DOHH2 (cell line): ENCODE results near the gene HOATZ.

Experiments used
- H3F3A ChIP-seq: fragments of 200-600 bp; sonication (generic), shearing (Covaris generic); 2 replicates; pipeline ENCODE4 v1.6.0; 2016; ENCODE audit warnings: antibody characterized with exemption, mild to moderate bottlenecking; ENCODE audit not compliant: control insufficient read depth, insufficient read depth
- H3K27ac ChIP-seq: fragments of 200-600 bp; sonication (generic); 2 replicates; pipeline ENCODE4 v1.5.1; 2014; ENCODE audit warnings: low read depth, mild to moderate bottlenecking, low read length, moderate library complexity
- H3K27me3 ChIP-seq: fragments of 200-600 bp; sonication (generic); 2 replicates; pipeline ENCODE4 v1.6.1; 2014; ENCODE audit warnings: mild to moderate bottlenecking, low read length, mixed read lengths; ENCODE audit not compliant: control insufficient read depth
- H3K36me3 ChIP-seq: fragments of 200-600 bp; sonication (generic); 2 replicates; pipeline ENCODE4 v1.6.1; 2014; ENCODE audit warnings: mild to moderate bottlenecking, low read length, moderate library complexity, mixed read lengths; ENCODE audit not compliant: control insufficient read depth
- H3K4me1 ChIP-seq: fragments of 200-600 bp; sonication (generic); 2 replicates; pipeline ENCODE4 v1.6.1; 2014; ENCODE audit warnings: mild to moderate bottlenecking, low read length, mixed read lengths; ENCODE audit not compliant: control insufficient read depth
- H3K4me2 ChIP-seq: fragments of 200-600 bp; sonication (generic); 2 replicates; pipeline ENCODE4 v1.6.0; 2014; ENCODE audit warnings: mild to moderate bottlenecking, low read length, moderate library complexity
- H3K4me3 ChIP-seq: fragments of 200-600 bp; sonication (generic); 2 replicates; pipeline ENCODE4 v1.5.1; 2014; ENCODE audit warnings: mild to moderate bottlenecking, low read length, mixed read lengths
- H3K79me2 ChIP-seq: fragments of 200-600 bp; sonication (generic); 2 replicates; pipeline ENCODE4 v1.6.1; 2014; ENCODE audit warnings: mild to moderate bottlenecking, low read length, mixed read lengths; ENCODE audit not compliant: control insufficient read depth
- H3K9me2 ChIP-seq: fragments of 200-600 bp; sonication (generic); replicated peaks from 2 replicates; pipeline ENCODE4 v1.6.1; 2014; ENCODE audit warnings: mild to moderate bottlenecking, low read length, mixed read lengths; ENCODE audit not compliant: control insufficient read depth
- H3K9me3 ChIP-seq: fragments of 200-600 bp; sonication (generic); 2 replicates; pipeline ENCODE4 v1.6.1; 2014; ENCODE audit warnings: antibody characterized with exemption, low read length, mixed read lengths; ENCODE audit not compliant: control insufficient read depth, insufficient read depth
- H4K20me1 ChIP-seq: fragments of 200-600 bp; sonication (generic); 2 replicates; pipeline ENCODE4 v1.6.0; 2014; ENCODE audit warnings: low read depth, mild to moderate bottlenecking, antibody characterized with exemption, low read length, moderate library complexity; ENCODE audit not compliant: control insufficient read depth, insufficient read depth
- CTCF ChIP-seq: fragments of 200-600 bp; sonication (generic); IDR thresholded peaks from one replicate; pipeline ENCODE4 v1.5.1; 2014; ENCODE audit warnings: antibody characterized with exemption, mild to moderate bottlenecking, low read depth, low read length; ENCODE audit not compliant: poor library complexity, severe bottlenecking
- EZH2phosphoT487 ChIP-seq: fragments of 200-600 bp; sonication (generic); IDR thresholded peaks from 2 replicates; pipeline ENCODE4 v1.6.1; 2017; ENCODE audit warnings: borderline replicate concordance, mild to moderate bottlenecking, antibody characterized with exemption, low read length, moderate library complexity, mixed read lengths

The HOATZ gene

GRCh38 chr11:111483431-111483830, 31.1 kb upstream of the HOATZ start:
- Histone ChIP-seq H3K9me3 (peaks cover 12% of the 10 kb centered on the region), H4K20me1 (no peaks in the 10 kb centered on the region), H3K36me3 (no peaks in the 10 kb centered on the region), H3K27ac (no peak overlapping the region), H3K4me3 (no peak overlapping the region), H3K4me2 (no peak overlapping the region), H3K79me2 (no peaks in the 10 kb centered on the region), H3K27me3 (no peaks in the 10 kb centered on the region), H3K9me2 (no peaks in the 10 kb centered on the region), H3F3A (no peaks in the 10 kb centered on the region), H3K4me1 (peaks cover 17% of the 10 kb centered on the region)
- no peak for TF ChIP-seq EZH2phosphoT487
- no peak for TF ChIP-seq CTCF

- no peaks in the 10 kb centered on the region for H3K36me3 ChIP-seq
Observed at GRCh38 chr11:111490496-111490895, 24.1 kb upstream of the HOATZ start.

GRCh38 chr11:111494040-111494439, 20.5 kb upstream of the HOATZ start:
- Histone ChIP-seq H3K79me2 (no peaks in the 10 kb centered on the region), H3K27me3 (peaks cover 35% of the 10 kb centered on the region), H3K9me2 (no peaks in the 10 kb centered on the region), H3K4me1 (no peaks in the 10 kb centered on the region), H3F3A (no peaks in the 10 kb centered on the region), H4K20me1 (no peaks in the 10 kb centered on the region), H3K27ac (no peak overlapping the region), H3K9me3 (no peaks in the 10 kb centered on the region), H3K4me2 (no peak overlapping the region), H3K36me3 (no peaks in the 10 kb centered on the region), H3K4me3 (no peak overlapping the region)
- no peak for TF ChIP-seq EZH2phosphoT487
- no peak for TF ChIP-seq CTCF

More at GRCh38 chr11:111490496-111490895, 24.1 kb upstream of the HOATZ start:
- Histone ChIP-seq H3F3A (no peaks in the 10 kb centered on the region), H3K4me3 (no peak overlapping the region), H3K27ac (no peak overlapping the region), H3K4me2 (no peak overlapping the region), H3K9me2 (no peaks in the 10 kb centered on the region), H3K79me2 (no peaks in the 10 kb centered on the region), H4K20me1 (no peaks in the 10 kb centered on the region), H3K4me1 (no peaks in the 10 kb centered on the region), H3K27me3 (peaks cover 20% of the 10 kb centered on the region), H3K9me3 (no peaks in the 10 kb centered on the region)
- TF ChIP-seq CTCF (no peak), EZH2phosphoT487 (no peak)

DNA sequence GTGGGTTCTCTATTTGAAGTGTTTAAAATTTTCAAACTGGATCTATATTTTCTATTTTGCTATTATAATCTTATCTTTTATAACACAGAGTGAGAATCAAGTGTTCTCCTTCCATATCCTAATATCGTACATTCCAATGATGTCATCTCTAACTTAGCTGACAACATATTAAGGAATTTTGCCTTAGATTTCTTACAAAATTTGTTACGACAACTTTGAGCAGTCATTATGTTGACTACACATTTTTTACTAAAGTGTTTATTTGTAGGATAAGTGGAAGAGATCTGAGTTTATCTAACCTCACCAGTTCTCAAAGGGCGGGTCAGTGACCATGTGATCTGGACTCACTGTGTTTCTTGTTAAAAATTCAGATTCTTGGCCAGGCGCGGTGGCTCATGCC, 15.1 kb upstream of the HOATZ start:
- Histone ChIP-seq H3K79me2 (no peaks in the 10 kb centered on the region), H4K20me1 (no peaks in the 10 kb centered on the region), H3K9me3 (no peaks in the 10 kb centered on the region), H3K4me3 (no peak overlapping the region), H3K27me3 (peaks cover 30% of the 10 kb centered on the region), H3K9me2 (no peaks in the 10 kb centered on the region), H3K4me2 (no peak overlapping the region), H3K27ac (no peak overlapping the region), H3F3A (no peaks in the 10 kb centered on the region), H3K36me3 (no peaks in the 10 kb centered on the region), H3K4me1 (no peaks in the 10 kb centered on the region)
- TF ChIP-seq EZH2phosphoT487 (no peak), CTCF (no peak)
